Measurements from ENCODE around the gene RASSF6. TPM values are rescaled to one million over a fixed set of nuclear protein-coding genes. Genes with fewer than 3 reads are reported as not detected.

The RASSF6 gene
- total and polyA plus RNA-seq, 2 donors from 2014 or later, result 4.7 to 8.8 TPM

GRCh38 chr4:73525611-73526010 is 94.6 kb downstream of the RASSF6 start:
- no peak for DNase-seq
- intact Hi-C loops (cut with DNase I), result no loop called here

GRCh38 chr4:73523126-73523525 is 97.1 kb downstream of the RASSF6 start:
- Histone ChIP-seq H3K27ac (ENCODE audit: low read depth in 2 of 2, low read length in 2 of 2) (no peak overlapping the region), H3K36me3 (ENCODE audit: control insufficient read depth in 2 of 3, insufficient read depth in 3 of 3, low read length in 3 of 3) (peaks cover 0 to 19% (median 0%) of the 10 kb centered on the region in 3 donors), H3K9me3 (ENCODE audit: control insufficient read depth in 2 of 3, insufficient read depth in 1 of 3, low read length in 3 of 3) (no peaks in the 10 kb centered on the region), H3K27me3 (ENCODE audit: control insufficient read depth, insufficient read depth, low read length) (no peaks in the 10 kb centered on the region), H3K4me1 (ENCODE audit: control insufficient read depth in 2 of 3, insufficient read depth in 2 of 3, low read depth in 1 of 3, low read length in 3 of 3) (no peaks in the 10 kb centered on the region), H3K9ac (ENCODE audit: low read length in 3 of 3) (no peak overlapping the region), H3K4me3 (ENCODE audit: low read length in 3 of 3) (no peak overlapping the region)
- intact Hi-C loops (cut with DNase I), result no loop called here
- no peak for TF ChIP-seq CTCF (IDR thresholded peaks at IDR 0.05; ENCODE audit: borderline replicate concordance, extremely low read depth, insufficient read depth)
- DNase-seq (no peak), FAIRE-seq (no peak)

More at GRCh38 chr4:73525611-73526010, 94.6 kb downstream of the RASSF6 start:
- no peak overlapping the region for H3K27ac ChIP-seq (ENCODE audit: low read depth in 2 of 2, low read length in 2 of 2)
- no peak overlapping the region for H3K4me3 ChIP-seq (ENCODE audit: low read length in 3 of 3)
- H3K9me3 ChIP-seq (ENCODE audit: control insufficient read depth in 2 of 3, insufficient read depth in 1 of 3, low read length in 3 of 3), result no peaks in the 10 kb centered on the region
- no peak overlapping the region for H3K9ac ChIP-seq (ENCODE audit: low read length in 3 of 3)
- no peaks in the 10 kb centered on the region for H3K4me1 ChIP-seq (ENCODE audit: control insufficient read depth in 2 of 3, insufficient read depth in 2 of 3, low read depth in 1 of 3, low read length in 3 of 3)
- no peaks in the 10 kb centered on the region for H3K27me3 ChIP-seq (ENCODE audit: control insufficient read depth, insufficient read depth, low read length)
- peaks cover 0 to 18% (median 0%) of the 10 kb centered on the region in 3 donors for H3K36me3 ChIP-seq (ENCODE audit: control insufficient read depth in 2 of 3, insufficient read depth in 3 of 3, low read length in 3 of 3)
- no peak for FAIRE-seq
- TF ChIP-seq CTCF (IDR thresholded peaks at IDR 0.05; ENCODE audit: borderline replicate concordance, extremely low read depth, insufficient read depth), result no peak

Other genes starting within 250 kb of the RASSF6 start
- 0.19 TPM for gene ALB, start 216.1 kb downstream of the RASSF6 start, total RNA-seq
- gene ALB, start 216.1 kb downstream of the RASSF6 start, polyA plus RNA-seq (ENCODE audit: insufficient read depth, low read depth, low replicate concordance), result 172 TPM
- gene AFP, start 184.2 kb downstream of the RASSF6 start, total RNA-seq, result not detected
- 11.6 TPM for gene AFP, start 184.2 kb downstream of the RASSF6 start, polyA plus RNA-seq (ENCODE audit: insufficient read depth, low read depth, low replicate concordance)
- gene AFM, start 138.7 kb downstream of the RASSF6 start, total RNA-seq, result not detected
- gene AFM, start 138.7 kb downstream of the RASSF6 start, polyA plus RNA-seq (ENCODE audit: insufficient read depth, low read depth, low replicate concordance), result 30.8 TPM
- 4.8 TPM for gene CXCL8, start 120.1 kb upstream of the RASSF6 start, total RNA-seq
- 1.3 TPM for gene CXCL8, start 120.1 kb upstream of the RASSF6 start, polyA plus RNA-seq (ENCODE audit: insufficient read depth, low read depth, low replicate concordance)
- 8.2 TPM for gene CXCL6, start 216.2 kb upstream of the RASSF6 start, total RNA-seq
- 1.1 TPM for gene CXCL6, start 216.2 kb upstream of the RASSF6 start, polyA plus RNA-seq (ENCODE audit: insufficient read depth, low read depth, low replicate concordance)
- gene PF4V1, start 232.9 kb upstream of the RASSF6 start, total RNA-seq, result 1.0 TPM
- gene PF4V1, start 232.9 kb upstream of the RASSF6 start, polyA plus RNA-seq (ENCODE audit: insufficient read depth, low read depth, low replicate concordance), result not detected
- gene CXCL1, start 249.0 kb upstream of the RASSF6 start, total RNA-seq, result 29.7 TPM
- gene CXCL1, start 249.0 kb upstream of the RASSF6 start, polyA plus RNA-seq (ENCODE audit: insufficient read depth, low read depth, low replicate concordance), result 6.4 TPM